HL-60 (cell line): ENCODE data around the gene SIX1.

Source experiments
- CTCF ChIP-seq: IDR thresholded peaks from one replicate; pipeline ENCODE4 v1.5.1; 2011; ENCODE audit warnings: low read length, control low read depth, inconsistent platforms; ENCODE audit not compliant: insufficient read depth
- GABPA ChIP-seq: IDR thresholded peaks from 2 replicates; pipeline ENCODE4 v1.6.1; 2012; ENCODE audit warnings: low read depth
- POLR2AphosphoS5 ChIP-seq: IDR thresholded peaks from 2 replicates; pipeline ENCODE4 v1.6.1; 2012; ENCODE audit warnings: low read depth
- REST ChIP-seq: IDR thresholded peaks from 2 replicates; pipeline ENCODE4 v1.6.1; 2012; ENCODE audit warnings: low read depth; ENCODE audit not compliant: insufficient replicate concordance
- SPI1 ChIP-seq: IDR thresholded peaks from 2 replicates; pipeline ENCODE4 v1.6.1; 2012; ENCODE audit warnings: low read depth, mild to moderate bottlenecking, borderline replicate concordance

- TF ChIP-seq CTCF (no peak), REST (no peak), GABPA (no peak), POLR2AphosphoS5 (no peak), SPI1 (no peak)
These were observed 4.0 kb downstream of the SIX1 start for GRCh38 chr14:60645126-60645741.
